ENCODE data around the gene MIEF1. TPM values are rescaled to one million over a fixed set of nuclear protein-coding genes. Genes with fewer than 3 reads are reported as not detected.

Gene MIEF1
- total and polyA plus RNA-seq, 2 experiments from 2014 or later, result 13.2 to 40.1 TPM

- TF ChIP-seq NANOG (IDR thresholded peaks at IDR 0.05; ENCODE audit: borderline replicate concordance) (no peak), EZH2 (IDR thresholded peaks at IDR 0.05; ENCODE audit: low read depth, unreplicated experiment) (no peak), CTCF (conservative IDR thresholded peaks at IDR 0.05; ENCODE audit: low read depth in 2 of 2) (no peak)
- TF ChIP-seq, protein P1, sequence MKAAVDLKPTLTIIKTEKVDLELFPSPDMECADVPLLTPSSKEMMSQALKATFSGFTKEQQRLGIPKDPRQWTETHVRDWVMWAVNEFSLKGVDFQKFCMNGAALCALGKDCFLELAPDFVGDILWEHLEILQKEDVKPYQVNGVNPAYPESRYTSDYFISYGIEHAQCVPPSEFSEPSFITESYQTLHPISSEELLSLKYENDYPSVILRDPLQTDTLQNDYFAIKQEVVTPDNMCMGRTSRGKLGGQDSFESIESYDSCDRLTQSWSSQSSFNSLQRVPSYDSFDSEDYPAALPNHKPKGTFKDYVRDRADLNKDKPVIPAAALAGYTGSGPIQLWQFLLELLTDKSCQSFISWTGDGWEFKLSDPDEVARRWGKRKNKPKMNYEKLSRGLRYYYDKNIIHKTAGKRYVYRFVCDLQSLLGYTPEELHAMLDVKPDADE (IDR thresholded peaks at IDR 0.05), result no peak
These were observed 33.4 kb upstream of the MIEF1 start (continued) for GRCh38 chr22:39468487-39469325.

GRCh38 chr22:39469326-39469680, 32.8 kb upstream of the MIEF1 start:
- H3K27ac Mint-ChIP-seq, result no peak overlapping the region
- no peaks in the 10 kb centered on the region for H3K9me2 ChIP-seq (ENCODE audit: insufficient read depth)
- no peak for TF ChIP-seq EZH2phosphoT487 (IDR thresholded peaks at IDR 0.05; ENCODE audit: unreplicated experiment)
- no peak for TF ChIP-seq CREB1 (CRISPR knock-in tag; IDR thresholded peaks at IDR 0.05; ENCODE audit: low read depth)
- no peak for TF ChIP-seq CTCF (conservative IDR thresholded peaks at IDR 0.05; ENCODE audit: low read depth in 2 of 2)
- TF ChIP-seq, protein P1 (IDR thresholded peaks at IDR 0.05), result no peak
- TF ChIP-seq REST (IDR thresholded peaks at IDR 0.05; ENCODE audit: unreplicated experiment), result no peak
- no peak overlapping the region for H3K4me3 ChIP-seq
- H3F3A ChIP-seq (replicated peaks; ENCODE audit: low read depth), result peaks cover 11% of the 10 kb centered on the region
- H2AFZ ChIP-seq, result no peak overlapping the region
- no peak overlapping the region for H3K4me2 ChIP-seq
- DNase-seq (ENCODE audit: low spot score) (no peak), ATAC-seq (no peak)
- H3K4me1 ChIP-seq (ENCODE audit: insufficient read depth), result peaks cover 34% of the 10 kb centered on the region
- H4K20me1 ChIP-seq (replicated peaks; ENCODE audit: insufficient read depth), result no peaks in the 10 kb centered on the region
- peaks cover 25% of the 10 kb centered on the region for H3K27me3 Mint-ChIP-seq (ENCODE audit: insufficient read depth, low read depth, poor library complexity)
- no peaks in the 10 kb centered on the region for H3K27me3 ChIP-seq (ENCODE audit: insufficient read depth)
- H3K27ac ChIP-seq (ENCODE audit: low read depth), result no peak overlapping the region
- H3K36me3 Mint-ChIP-seq (ENCODE audit: low read depth), result no peaks in the 10 kb centered on the region
- H3K9me3 Mint-ChIP-seq, result no peaks in the 10 kb centered on the region
- H3K4me3 Mint-ChIP-seq, result no peak overlapping the region
- H3K36me3 ChIP-seq (ENCODE audit: insufficient read depth), result no peaks in the 10 kb centered on the region
- no peaks in the 10 kb centered on the region for H3K79me2 ChIP-seq (replicated peaks; ENCODE audit: insufficient read depth)
- peaks cover 52% of the 10 kb centered on the region for H3K4me1 Mint-ChIP-seq

Data from GM23338 (cell line).